HEK293T (cell line): Measurements from ENCODE around the gene LMX1B.
A peak's percentile ranks its signal among the peaks of the same experiment; 100 is the strongest.

Experiments used
- CTCF ChIA-PET: fragments of 350-600 bp; formaldehyde crosslinking; extraction: SDS; loops from one replicate; lab custom pipeline; 2021; ENCODE audit warnings: antibody characterized with exemption, inconsistent platforms; lab: Yijun Ruan, JAX
- POLR2A ChIA-PET: fragments of 350-600 bp; formaldehyde crosslinking; extraction: SDS; loops from one replicate; lab custom pipeline; 2020; ENCODE audit warnings: antibody characterized with exemption, inconsistent platforms; lab: Yijun Ruan, JAX
- DNase-seq: peaks from one replicate; pipeline ENCODE4 v3.0.0; 2012; ENCODE audit warnings: mixed read lengths; ENCODE audit errors: extremely low spot score
- ARNT ChIP-seq: fragments of 450-650 bp; IDR thresholded peaks from 2 replicates; pipeline ENCODE4 v1.6.1; 2017; ENCODE audit warnings: mild to moderate bottlenecking
- BHLHE40 ChIP-seq: fragments of 450-650 bp; IDR thresholded peaks from 2 replicates; pipeline ENCODE4 v1.6.1; 2016; ENCODE audit warnings: mild to moderate bottlenecking, moderate library complexity, borderline replicate concordance
- CTBP1 ChIP-seq: fragments of 450-650 bp; IDR thresholded peaks from 2 replicates; pipeline ENCODE4 v1.6.1; 2016; ENCODE audit warnings: borderline replicate concordance
- ELF4 ChIP-seq: fragments of 450-650 bp; IDR thresholded peaks from 2 replicates; pipeline ENCODE4 v1.6.1; 2017; ENCODE audit warnings: antibody characterized with exemption
- FOXA1 ChIP-seq: fragments of 450-650 bp; IDR thresholded peaks from 2 replicates; pipeline ENCODE4 v1.6.1; 2016; ENCODE audit warnings: mild to moderate bottlenecking
- FOXK2 ChIP-seq: fragments of 450-650 bp; IDR thresholded peaks from 2 replicates; pipeline ENCODE4 v1.6.1; 2016; ENCODE audit warnings: mild to moderate bottlenecking
- FOXM1 ChIP-seq: fragments of 450-650 bp; IDR thresholded peaks from 2 replicates; pipeline ENCODE4 v1.6.1; 2017; ENCODE audit warnings: mild to moderate bottlenecking, borderline replicate concordance
- HDGF ChIP-seq: fragments of 450-650 bp; IDR thresholded peaks from 2 replicates; pipeline ENCODE4 v1.6.1; 2017; ENCODE audit warnings: antibody characterized with exemption, borderline replicate concordance
- L3MBTL2 ChIP-seq: fragments of 450-650 bp; conservative IDR thresholded peaks from 2 replicates; pipeline ENCODE4 v1.6.1; 2016; ENCODE audit warnings: mild to moderate bottlenecking
- LEF1 ChIP-seq: fragments of 450-650 bp; IDR thresholded peaks from 2 replicates; pipeline ENCODE4 v1.6.1; 2017; ENCODE audit warnings: mild to moderate bottlenecking, borderline replicate concordance
- NFRKB ChIP-seq: fragments of 450-650 bp; IDR thresholded peaks from 2 replicates; pipeline ENCODE4 v1.6.1; 2016; ENCODE audit warnings: mild to moderate bottlenecking, moderate library complexity
- SP1 ChIP-seq: fragments of 450-650 bp; IDR thresholded peaks from 2 replicates; pipeline ENCODE4 v1.6.1; 2017
- SUZ12 ChIP-seq: fragments of 450-650 bp; IDR thresholded peaks from 2 replicates; pipeline ENCODE4 v1.6.1; 2016; ENCODE audit warnings: mild to moderate bottlenecking
- TARDBP ChIP-seq: fragments of 450-650 bp; IDR thresholded peaks from 2 replicates; pipeline ENCODE4 v1.6.1; 2016
- ZNF384 ChIP-seq: fragments of 450-650 bp; IDR thresholded peaks from 2 replicates; pipeline ENCODE4 v1.6.1; 2016
- TF ChIP-seq, protein P1 (sequence below): fragments of 450-650 bp; IDR thresholded peaks from 2 replicates; pipeline ENCODE4 v1.6.1; 2016

Gene LMX1B

DNA sequence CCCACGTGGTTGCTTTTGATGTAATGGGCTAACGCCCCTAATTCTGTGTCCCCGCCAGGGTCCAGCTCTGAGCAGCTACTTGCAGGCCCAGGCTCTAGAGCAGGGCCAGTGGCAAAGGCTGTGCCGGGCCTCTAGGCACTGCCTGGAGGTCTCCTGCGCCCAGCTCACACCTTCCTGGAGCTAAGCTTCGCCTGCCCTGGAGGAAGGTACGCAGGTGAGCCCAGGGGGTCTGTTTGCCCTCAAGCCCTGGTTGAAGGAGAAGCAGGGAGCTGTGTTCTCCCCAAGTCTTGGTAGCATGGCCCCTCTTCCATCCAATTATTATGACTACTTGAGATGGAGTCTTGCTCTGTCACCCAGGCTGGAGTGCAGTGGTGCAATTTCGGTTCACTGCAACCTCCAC lies 5.2 kb upstream of the LMX1B start:
- ChIA-PET CTCF (interaction anchor here (0.8 kb wide), 2 partner anchors 82 to 97 kb away, joined by 3 to 4 read pairs; no protein-coding TSS in a partner anchor), POLR2A (no interaction called here)
- TF ChIP-seq HDGF (no peak), NFRKB (no peak), BHLHE40 (no peak), TARDBP (no peak), L3MBTL2 (no peak), LEF1 (no peak), FOXM1 (no peak), ELF4 (no peak), FOXK2 (no peak), SP1 (no peak), SUZ12 (no peak), ZNF384 (no peak), CTBP1 (no peak), FOXA1 (no peak), ARNT (no peak)
- TF ChIP-seq, protein P1, sequence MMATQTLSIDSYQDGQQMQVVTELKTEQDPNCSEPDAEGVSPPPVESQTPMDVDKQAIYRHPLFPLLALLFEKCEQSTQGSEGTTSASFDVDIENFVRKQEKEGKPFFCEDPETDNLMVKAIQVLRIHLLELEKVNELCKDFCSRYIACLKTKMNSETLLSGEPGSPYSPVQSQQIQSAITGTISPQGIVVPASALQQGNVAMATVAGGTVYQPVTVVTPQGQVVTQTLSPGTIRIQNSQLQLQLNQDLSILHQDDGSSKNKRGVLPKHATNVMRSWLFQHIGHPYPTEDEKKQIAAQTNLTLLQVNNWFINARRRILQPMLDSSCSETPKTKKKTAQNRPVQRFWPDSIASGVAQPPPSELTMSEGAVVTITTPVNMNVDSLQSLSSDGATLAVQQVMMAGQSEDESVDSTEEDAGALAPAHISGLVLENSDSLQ: no peak
- DNase-seq: no peak

DNA sequence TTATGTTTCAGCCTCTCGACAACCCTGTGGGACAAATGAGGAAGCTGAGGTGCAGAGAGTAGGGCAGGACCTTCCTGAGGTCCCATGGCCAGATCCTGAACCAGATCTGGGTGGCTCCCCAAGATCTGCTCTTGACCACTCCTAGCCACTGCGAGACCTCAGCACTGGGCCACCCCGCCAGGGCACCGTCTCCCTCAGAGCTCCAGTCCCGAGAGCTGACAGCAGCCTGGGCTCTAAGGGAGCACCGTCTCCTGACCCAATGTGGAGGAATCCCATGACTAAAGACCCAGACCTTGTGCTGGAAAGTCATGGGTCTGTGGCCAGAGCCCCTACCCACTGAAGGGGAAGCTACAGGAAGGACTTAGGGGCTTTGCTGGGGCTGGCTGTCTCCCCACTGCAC lies 4.5 kb upstream of the LMX1B start:
- ChIA-PET POLR2A (no interaction called here), CTCF (interaction anchor here (0.6 to 0.8 kb wide), 2 partner anchors 97 to 173 kb away, joined by 3 read pairs; no protein-coding TSS in a partner anchor)
- TF ChIP-seq CTBP1: no peak
- no peak for TF ChIP-seq SP1
- no peak for TF ChIP-seq ARNT

DNA sequence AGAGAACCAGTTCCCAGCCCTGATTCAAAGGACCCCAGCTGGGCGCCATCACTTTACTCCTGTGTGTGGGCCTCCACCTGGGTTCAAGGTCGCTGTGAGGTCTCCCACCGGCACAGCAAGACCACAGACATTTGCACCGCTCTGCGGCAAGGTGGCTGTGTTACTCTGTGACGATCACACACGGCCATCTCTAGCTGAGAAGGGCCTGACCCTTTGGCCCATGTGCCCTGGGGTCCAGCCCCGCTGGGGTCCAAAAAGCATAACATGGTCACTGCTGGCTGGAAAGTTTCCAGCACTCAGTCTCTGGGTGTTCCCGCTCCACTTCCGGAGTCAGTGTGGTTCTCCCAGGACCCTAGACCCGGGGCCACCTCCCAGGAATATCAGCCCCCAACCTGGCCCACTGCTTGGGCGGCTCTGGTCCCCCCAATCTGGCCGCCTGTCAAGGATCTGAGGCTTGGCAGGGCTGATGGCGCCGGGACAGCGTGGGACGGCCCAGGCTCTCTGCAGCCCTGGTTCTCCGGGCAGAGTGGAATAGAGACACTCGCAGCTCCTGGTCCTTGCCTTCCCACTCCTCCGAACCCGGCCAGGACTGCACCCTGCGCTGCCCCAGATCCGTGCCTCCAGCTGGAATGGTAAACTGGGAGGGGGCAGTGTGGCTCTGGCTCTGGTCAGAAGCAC lies 3.9 kb upstream of the LMX1B start:
- TF ChIP-seq ZNF384 (no peak), HDGF (no peak), L3MBTL2 (no peak), TARDBP (no peak), SUZ12 (no peak), FOXM1 (no peak), ARNT (no peak), CTBP1 (no peak), BHLHE40 (no peak), LEF1 (no peak)
- DNase-seq: no peak
- CTCF ChIA-PET: interaction anchor here (0.6 to 0.8 kb wide), 2 partner anchors 96 to 173 kb away, joined by 3 read pairs; no protein-coding TSS in a partner anchor
- POLR2A ChIA-PET: no interaction called here

More for the DNA sequence above, 4.5 kb upstream of the LMX1B start:
- DNase-seq: no peak

DNA sequence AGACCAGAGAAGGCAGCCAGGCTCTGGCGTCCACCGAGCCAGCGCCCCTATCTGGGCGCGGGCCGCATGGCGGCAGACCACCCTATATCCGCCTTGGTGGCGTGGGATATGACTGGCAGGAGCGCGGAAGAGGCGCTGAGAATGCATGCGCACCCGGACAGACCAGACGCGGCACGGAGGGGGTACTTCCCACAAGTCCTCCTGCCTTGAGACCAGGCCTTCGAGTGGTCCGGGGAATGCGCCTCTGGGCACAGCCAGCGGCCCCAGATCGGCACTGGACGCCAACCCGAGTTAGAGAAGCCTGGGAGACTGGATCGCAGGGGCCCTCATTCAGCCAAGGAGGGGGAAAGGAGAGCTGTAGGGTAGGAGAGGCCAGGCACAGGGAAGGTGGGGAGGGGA lies 2.5 kb upstream of the LMX1B start:
- POLR2A ChIA-PET: no interaction called here
- CTCF ChIA-PET: no interaction called here
- TF ChIP-seq SUZ12 (no peak), LEF1 (no peak), HDGF (no peak), BHLHE40 (no peak), SP1 (no peak), CTBP1 (no peak), FOXA1 (no peak), NFRKB (no peak), TARDBP (no peak), ELF4 (no peak), FOXM1 (no peak), ARNT (no peak), ZNF384 (no peak), FOXK2 (no peak)
- TF ChIP-seq, protein P1: no peak
- DNase-seq: no peak

DNA sequence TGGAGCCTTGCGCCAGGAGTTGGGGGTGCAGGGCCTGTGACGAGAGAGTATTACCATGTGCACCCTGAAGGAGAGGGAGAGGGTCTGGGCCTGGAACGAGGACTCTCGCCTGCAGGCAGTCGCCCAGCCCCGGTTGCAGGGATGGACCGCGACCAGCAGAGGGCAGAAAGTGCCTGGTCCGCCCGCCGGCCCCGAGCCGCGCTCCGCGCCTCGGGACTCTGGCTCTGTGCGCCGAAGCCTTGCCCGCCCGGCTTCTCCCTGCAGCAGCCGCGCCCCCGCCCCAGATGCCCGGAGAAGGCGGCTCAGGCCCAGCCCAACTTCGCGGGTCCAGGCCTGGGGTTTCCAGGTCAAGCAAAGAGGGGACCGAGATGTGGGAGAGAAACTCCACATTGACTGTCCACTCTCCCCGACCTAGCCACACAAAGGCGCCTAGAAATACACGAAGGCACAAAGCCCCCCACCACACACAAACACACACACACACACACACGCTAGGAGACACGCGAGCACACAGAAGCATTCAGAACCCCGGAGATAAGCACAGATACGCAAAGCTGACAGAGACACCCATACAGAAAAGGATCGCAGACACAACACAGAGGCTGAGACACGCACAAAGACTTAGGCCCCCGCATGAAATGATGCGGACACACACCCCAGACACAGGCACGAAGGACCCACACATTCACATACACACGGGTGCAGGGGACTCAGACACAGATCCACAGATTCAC lies 2.0 kb upstream of the LMX1B start:
- TF ChIP-seq L3MBTL2: 0 out of 2 replicates have a peak, but pooled peaks have one; percentile 23
- TF ChIP-seq, protein P1: no peak
- ChIA-PET POLR2A (no interaction called here), CTCF (interaction anchor here (0.6 to 0.7 kb wide), 2 partner anchors 8 to 91 kb away, joined by 3 to 4 read pairs; no protein-coding TSS in a partner anchor)
- peak; percentile 80 for DNase-seq

DNA sequence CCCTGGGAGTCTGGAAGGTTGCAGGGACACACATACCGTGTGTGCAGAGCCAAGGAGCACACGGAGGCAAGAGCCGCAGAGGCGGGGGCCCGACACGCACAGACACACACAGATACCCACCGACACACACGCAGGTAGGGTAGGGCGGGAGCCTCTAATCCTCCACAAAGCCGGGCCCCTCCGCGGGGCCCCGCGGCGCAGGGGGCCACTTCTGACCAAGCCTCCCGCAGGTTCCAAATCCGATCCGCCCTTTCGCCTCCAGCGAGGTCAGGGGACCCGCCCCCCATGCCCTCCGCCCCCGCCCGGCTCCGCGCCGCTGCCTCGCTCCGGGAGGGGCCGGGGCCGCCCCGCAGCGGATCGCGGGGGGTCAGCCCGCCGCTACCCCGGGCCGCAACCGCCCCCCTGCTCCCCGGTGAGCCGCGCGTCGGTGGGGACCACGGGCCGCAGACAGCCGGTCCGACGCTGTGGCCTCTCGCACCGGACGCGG lies 1.4 kb upstream of the LMX1B start:
- POLR2A ChIA-PET: interaction anchor here (1.2 to 1.3 kb wide), 2 partner anchors 93 to 98 kb away, joined by 3 to 4 read pairs; no protein-coding TSS in a partner anchor
- peak; percentile 14 for DNase-seq

More for the DNA sequence above, 1.4 kb upstream of the LMX1B start:
- TF ChIP-seq FOXM1 (no peak), BHLHE40 (no peak), LEF1 (no peak), CTBP1 (no peak), NFRKB (no peak), SP1 (no peak), ARNT (no peak), FOXA1 (no peak), ZNF384 (no peak), FOXK2 (no peak), SUZ12 (no peak), L3MBTL2 (no peak), ELF4 (no peak), TARDBP (no peak)
- TF ChIP-seq, protein P1: no peak
- CTCF ChIA-PET: interaction anchor here (0.6 to 0.7 kb wide), 2 partner anchors 9 to 90 kb away, joined by 3 to 4 read pairs; no protein-coding TSS in a partner anchor
